Measurements from ENCODE around the gene BBS10. TPM values are rescaled to one million over a fixed set of nuclear protein-coding genes. Genes with fewer than 3 reads are reported as not detected.
"Not testable (repeated sequence)": the region's sequence is repeated elsewhere in the genome, so short reads cannot be mapped to it uniquely, and the experiment has no call there.

Gene BBS10
- total RNA-seq, 4 donors from 2014 or later, result 7.8 to 14.0 (median 9.6) TPM

DNA sequence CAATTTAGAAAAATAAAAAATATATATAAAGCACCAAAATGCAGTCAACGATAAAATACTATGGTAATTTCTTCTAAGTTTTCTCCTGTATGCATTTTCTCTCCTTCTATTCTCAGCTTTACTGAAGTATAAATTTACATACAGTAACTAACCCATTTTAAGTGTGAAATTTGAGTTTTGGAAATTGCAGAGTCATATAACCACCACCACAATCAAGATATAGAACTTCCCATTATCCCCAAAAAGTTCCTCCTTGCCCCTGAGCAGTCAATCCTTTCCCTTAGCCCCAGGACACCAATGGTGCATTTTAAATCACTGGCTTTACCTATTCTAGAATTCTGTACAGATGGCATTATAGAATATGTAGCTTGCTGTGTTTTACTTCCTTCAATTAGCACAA is 31.0 kb upstream of the BBS10 start:
- TF ChIP-seq, protein P1, sequence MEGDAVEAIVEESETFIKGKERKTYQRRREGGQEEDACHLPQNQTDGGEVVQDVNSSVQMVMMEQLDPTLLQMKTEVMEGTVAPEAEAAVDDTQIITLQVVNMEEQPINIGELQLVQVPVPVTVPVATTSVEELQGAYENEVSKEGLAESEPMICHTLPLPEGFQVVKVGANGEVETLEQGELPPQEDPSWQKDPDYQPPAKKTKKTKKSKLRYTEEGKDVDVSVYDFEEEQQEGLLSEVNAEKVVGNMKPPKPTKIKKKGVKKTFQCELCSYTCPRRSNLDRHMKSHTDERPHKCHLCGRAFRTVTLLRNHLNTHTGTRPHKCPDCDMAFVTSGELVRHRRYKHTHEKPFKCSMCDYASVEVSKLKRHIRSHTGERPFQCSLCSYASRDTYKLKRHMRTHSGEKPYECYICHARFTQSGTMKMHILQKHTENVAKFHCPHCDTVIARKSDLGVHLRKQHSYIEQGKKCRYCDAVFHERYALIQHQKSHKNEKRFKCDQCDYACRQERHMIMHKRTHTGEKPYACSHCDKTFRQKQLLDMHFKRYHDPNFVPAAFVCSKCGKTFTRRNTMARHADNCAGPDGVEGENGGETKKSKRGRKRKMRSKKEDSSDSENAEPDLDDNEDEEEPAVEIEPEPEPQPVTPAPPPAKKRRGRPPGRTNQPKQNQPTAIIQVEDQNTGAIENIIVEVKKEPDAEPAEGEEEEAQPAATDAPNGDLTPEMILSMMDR (IDR thresholded peaks at IDR 0.05), result no peak
- TF ChIP-seq POLR2A (IDR thresholded peaks at IDR 0.05), result no peak
- 98 to 100% methylated on average over 1 of the region's 1 CpG for WGBS, 2 donors
- no peak for DNase-seq (ENCODE audit: low spot score in 2 of 2)

DNA sequence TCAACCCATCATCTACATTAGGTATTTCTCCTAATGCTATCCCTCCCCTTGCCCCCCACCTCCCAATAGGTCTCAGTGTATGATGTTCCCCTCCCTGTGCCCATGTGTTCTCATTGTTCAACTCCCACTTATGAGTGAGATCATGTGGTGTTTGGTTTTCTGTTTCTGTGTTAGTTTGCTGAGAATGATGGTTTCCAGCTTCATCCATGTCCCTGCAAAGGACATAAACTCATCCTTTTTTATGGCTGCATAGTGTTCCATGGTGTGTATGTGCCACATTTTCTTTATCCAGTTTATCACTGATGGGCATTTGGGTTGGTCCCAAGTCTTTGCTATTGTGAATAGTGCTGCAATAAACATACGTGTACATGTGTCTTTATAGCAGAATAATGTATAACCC is 28.7 kb upstream of the BBS10 start:
- intact Hi-C loops (cut with DNase I; ENCODE audit: low total_unique reads), result loop anchor here (10.0 kb wide), 1 partner anchor 862 kb away; the partner anchor contains the start of gene KRR1
- not testable (repeated sequence) for DNase-seq (ENCODE audit: low spot score in 2 of 2); H3K4me3 ChIP-seq (ENCODE audit: low read depth, poor library complexity, severe bottlenecking)
- 96 to 100% methylated on average over 1 of the region's 1 CpG for WGBS, 2 donors

More for the DNA sequence above, 31.0 kb upstream of the BBS10 start:
- no peak overlapping the region for H3K4me3 ChIP-seq (ENCODE audit: low read depth, poor library complexity, severe bottlenecking)
- intact Hi-C loops (cut with DNase I; ENCODE audit: low total_unique reads), result loop anchor here (10.0 kb wide), 1 partner anchor 864 kb away; the partner anchor contains the start of gene KRR1

DNA sequence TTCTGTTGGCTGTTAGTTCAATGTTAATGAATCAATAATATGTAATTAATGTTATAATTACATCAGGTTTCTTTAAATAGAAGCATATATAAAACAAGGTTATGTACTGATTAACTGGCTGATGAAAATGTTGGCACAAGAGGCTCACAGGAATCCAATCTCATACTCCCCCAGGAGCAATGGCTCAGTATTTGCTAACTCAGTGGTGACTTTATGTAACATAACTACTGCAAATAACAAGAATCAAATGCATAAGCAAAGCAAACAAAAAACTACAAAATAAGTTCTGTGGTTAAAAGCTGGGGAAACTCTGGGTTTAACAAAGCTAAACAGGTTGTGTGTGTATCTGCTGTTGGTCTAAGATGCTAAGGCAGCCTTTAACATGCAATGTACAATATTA is 27.7 kb upstream of the BBS10 start:
- intact Hi-C loops (cut with DNase I; ENCODE audit: low total_unique reads), result loop anchor here (10.0 kb wide), 1 partner anchor 861 kb away; the partner anchor contains the start of gene KRR1
- TF ChIP-seq, protein P1 (IDR thresholded peaks at IDR 0.05), result no peak
- no peak for TF ChIP-seq POLR2A (IDR thresholded peaks at IDR 0.05)
- H3K4me3 ChIP-seq (ENCODE audit: low read depth, poor library complexity, severe bottlenecking), result no peak overlapping the region
- no peak for DNase-seq (ENCODE audit: low spot score in 2 of 2)

DNA sequence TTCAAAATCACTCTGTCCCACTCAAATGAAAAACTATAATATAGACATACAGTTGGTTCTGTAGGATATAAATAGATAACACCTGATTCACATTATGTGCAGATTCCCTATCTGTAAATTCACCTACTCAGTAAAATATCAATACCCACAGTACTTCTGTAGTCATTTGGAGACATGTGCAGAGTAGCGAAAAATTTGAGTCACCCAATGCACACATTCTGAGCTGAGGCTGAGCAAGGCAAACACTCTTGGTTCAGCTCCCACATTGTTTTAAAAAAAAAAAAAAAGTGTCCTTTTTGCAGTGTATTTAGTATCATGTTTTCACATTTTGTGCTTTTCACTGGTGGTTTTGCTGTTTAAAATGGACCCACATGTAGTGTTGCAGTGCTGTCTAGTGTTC is 27.3 kb upstream of the BBS10 start:
- 88 to 93% methylated on average over 1 of the region's 1 CpG for WGBS, 2 donors
- DNase-seq (ENCODE audit: low spot score in 2 of 2), result no peak
- intact Hi-C loops (cut with DNase I; ENCODE audit: low total_unique reads), result loop anchor here (10.0 kb wide), 1 partner anchor 861 kb away; the partner anchor contains the start of gene KRR1
- H3K4me3 ChIP-seq (ENCODE audit: low read depth, poor library complexity, severe bottlenecking), result no peak overlapping the region
- TF ChIP-seq, protein P1 (IDR thresholded peaks at IDR 0.05), result no peak
- TF ChIP-seq POLR2A (IDR thresholded peaks at IDR 0.05), result no peak

DNA sequence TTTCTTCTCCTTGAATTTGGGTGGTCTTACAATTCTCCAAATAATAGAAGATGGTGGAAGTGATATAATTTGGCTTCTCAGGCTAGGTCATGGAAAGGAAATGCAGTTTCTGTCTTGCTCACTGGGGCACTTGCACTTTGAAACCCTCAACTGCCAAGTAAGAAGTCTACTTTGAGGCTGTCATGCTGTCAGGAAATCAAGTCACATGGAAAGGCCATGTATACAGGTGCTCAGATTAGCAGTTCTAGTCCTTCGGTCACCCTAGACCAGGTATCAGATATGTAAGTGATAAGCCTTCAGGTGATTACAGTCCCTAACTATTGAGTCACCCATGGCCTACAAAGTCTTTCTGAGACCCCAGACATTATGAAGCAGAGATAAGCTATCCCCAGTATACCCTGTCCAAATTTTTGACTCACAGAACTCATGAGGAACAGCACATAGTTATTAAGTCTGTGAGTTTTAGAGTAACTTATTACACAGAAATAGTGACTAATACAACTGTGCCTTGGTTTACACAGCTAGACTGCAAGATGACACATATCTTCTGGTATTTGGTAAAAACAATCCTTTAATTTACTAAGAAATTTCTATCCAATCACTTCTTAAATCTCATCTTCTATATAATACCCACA is 26.3 kb upstream of the BBS10 start:
- no peak for TF ChIP-seq POLR2A (IDR thresholded peaks at IDR 0.05)
- TF ChIP-seq, protein P1 (IDR thresholded peaks at IDR 0.05), result no peak
- 89 to 95% methylated on average over 1 of the region's 1 CpG for WGBS, 2 donors
- no peak overlapping the region for H3K4me3 ChIP-seq (ENCODE audit: low read depth, poor library complexity, severe bottlenecking)
- no peak for DNase-seq (ENCODE audit: low spot score in 2 of 2)
- intact Hi-C loops (cut with DNase I; ENCODE audit: low total_unique reads), result loop anchor here (10.0 kb wide), 1 partner anchor 860 kb away; the partner anchor contains the start of gene KRR1

DNA sequence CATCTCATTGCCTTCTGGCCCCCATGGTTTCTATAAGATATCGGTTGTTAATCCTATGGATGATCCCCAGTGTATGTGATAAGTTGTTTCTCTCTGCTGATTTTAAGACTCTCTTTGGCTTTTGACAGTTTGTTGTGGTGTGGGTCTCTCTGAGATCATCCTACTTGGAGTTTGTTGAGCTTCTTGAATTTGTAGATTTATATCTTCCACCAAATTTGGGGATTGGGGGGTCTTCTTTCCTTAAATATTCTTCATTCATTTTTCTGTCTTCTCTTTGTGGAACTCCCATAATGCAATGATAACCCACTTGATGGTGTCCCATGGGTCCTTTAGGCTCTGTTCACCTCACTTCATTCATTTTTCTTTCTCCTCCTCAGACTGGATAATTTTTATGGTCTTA is 20.0 kb upstream of the BBS10 start:
- WGBS, 2 donors, result 96 to 100% methylated on average over 1 of the region's 1 CpG

More for the DNA sequence above, 20.0 kb upstream of the BBS10 start:
- no peak for DNase-seq (ENCODE audit: low spot score in 2 of 2)
- no peak overlapping the region for H3K4me3 ChIP-seq (ENCODE audit: low read depth, poor library complexity, severe bottlenecking)
- intact Hi-C loops (cut with DNase I; ENCODE audit: low total_unique reads), result no loop called here
- TF ChIP-seq, protein P1 (IDR thresholded peaks at IDR 0.05), result no peak
- TF ChIP-seq POLR2A (IDR thresholded peaks at IDR 0.05), result no peak
